ENCODE data around the gene TGM1.

- TF ChIP-seq CTCF (IDR thresholded peaks at IDR 0.05 in 4 of 5, conservative IDR thresholded peaks at IDR 0.05 in 1 of 5), result peak in 1 of 5 experiments; percentile 3
- TF ChIP-seq POLR2A (IDR thresholded peaks at IDR 0.05), result peak; percentile 26 to 59
Measured at GRCh38 chr14:24299255-24300191, 36.5 kb upstream of the TGM1 start, which contains the start of the genes DHRS1 and NOP9.
